Ureter (tissue), 1 donor: ENCODE data around the gene ELFN1. TPM values are rescaled to one million over a fixed set of nuclear protein-coding genes. Genes with fewer than 3 reads are reported as not detected.

ENCODE experiments used
- DNase-seq: peaks from one replicate; pipeline ENCODE4 v3.0.0-alpha.2; 2020; ENCODE audit warnings: low spot score
- total RNA-seq: library from RNA; stranded (reverse); gene quantifications from one replicate; pipeline ENCODE4 v1.2.4, GENCODE V29; 2023
- donor health status: DM: yes; HTN: yes; CAD: no.

ELFN1 gene
- total RNA-seq, 1 donor from 2014 or later = 1.7 TPM

GRCh38 chr7:1642291-1642731, 27.8 kb upstream of the ELFN1 start:
- no peak for DNase-seq

DNA sequence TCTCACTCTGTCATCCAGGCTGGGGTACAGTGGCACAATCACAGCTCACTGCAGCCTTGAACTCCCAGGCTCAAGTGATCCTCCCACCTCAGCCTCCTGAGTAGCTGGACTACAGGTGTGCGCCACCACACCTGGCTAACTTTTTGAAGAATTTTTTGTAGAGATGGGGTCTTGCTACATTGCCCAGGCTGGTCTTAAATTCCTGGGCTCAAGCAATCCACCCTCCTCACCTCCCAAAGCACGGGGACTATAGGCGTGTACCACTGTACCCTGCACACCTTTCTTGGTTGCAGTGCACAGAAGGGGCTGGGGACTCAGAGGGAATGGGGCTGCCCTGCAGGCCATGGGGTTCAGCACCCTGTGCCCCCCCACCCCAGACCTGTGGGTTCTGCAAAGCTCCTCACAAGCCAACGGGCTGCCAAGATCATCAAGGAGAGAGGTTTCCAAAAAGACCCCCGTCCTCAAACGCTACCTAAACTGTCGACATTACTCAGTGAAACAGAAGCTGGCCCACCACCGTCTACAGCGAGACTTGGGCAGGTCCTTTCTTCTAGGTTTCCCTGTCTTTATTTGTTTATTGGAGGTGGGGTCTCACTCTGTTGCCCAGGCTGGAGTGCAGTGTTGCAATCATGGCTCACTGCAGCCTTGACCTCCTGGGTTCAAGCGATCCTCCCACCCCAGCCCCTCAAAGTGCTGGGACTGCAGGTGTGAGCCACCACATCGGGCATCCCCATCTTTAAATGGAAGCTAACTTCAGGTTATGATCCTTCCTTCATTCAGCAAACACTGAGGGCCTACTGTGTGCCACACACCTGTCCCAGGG, 26.6 kb upstream of the ELFN1 start:
- DNase-seq = no peak

- DNase-seq = no peak
Observed at GRCh38 chr7:1644341-1645070, 25.6 kb upstream of the ELFN1 start.

GRCh38 chr7:1645071-1645409, 25.0 kb upstream of the ELFN1 start:
- DNase-seq = no peak

- DNase-seq = no peak
Observed at GRCh38 chr7:1645476-1645875, 24.6 kb upstream of the ELFN1 start.

GRCh38 chr7:1646391-1646790, 23.7 kb upstream of the ELFN1 start:
- DNase-seq = no peak

DNA sequence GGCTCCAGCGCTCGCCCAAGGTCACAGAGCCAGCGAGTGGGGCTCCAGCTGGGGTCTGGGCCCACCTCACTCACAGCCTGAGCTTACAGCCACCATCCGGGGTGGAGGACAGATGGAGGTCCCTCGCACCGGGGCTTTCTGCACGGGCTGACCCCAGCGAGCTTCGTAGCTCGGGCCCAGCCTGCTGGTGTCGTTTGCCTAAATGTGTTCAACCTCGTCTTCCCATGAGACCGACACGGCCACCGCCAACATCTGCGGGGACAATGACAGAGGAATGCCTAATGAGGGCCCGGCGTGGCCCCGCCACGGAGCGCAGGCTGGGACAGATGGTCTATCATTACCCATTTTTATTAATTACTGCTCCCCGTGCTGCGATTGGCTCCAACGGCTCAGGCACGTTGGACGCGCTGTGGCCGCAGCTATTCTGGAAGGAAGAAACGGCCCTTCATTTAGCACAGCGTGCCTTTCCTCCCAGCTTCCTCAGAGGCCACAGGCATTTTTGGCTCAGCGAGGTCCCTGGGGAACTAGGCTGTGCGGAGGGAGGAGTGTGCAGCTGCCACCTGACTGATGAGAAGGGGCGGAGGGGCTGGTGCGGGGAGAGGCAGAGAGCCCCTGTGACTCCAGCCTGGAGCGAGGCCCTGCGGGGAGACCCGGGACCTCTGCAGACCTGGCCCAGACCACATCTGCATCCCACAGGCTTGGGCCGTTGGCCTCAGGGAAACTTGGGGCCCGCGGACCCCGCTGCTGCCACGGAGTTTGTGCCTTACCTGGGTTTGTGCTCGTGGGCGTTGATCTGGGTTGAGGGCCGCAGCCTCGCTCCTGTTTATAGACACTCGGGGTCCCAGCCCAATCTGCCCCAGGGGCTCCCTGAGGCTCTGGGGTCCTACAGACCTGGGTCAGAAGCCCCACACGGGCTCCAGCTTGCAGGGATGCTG, 22.9 kb upstream of the ELFN1 start:
- no peak for DNase-seq

DNA sequence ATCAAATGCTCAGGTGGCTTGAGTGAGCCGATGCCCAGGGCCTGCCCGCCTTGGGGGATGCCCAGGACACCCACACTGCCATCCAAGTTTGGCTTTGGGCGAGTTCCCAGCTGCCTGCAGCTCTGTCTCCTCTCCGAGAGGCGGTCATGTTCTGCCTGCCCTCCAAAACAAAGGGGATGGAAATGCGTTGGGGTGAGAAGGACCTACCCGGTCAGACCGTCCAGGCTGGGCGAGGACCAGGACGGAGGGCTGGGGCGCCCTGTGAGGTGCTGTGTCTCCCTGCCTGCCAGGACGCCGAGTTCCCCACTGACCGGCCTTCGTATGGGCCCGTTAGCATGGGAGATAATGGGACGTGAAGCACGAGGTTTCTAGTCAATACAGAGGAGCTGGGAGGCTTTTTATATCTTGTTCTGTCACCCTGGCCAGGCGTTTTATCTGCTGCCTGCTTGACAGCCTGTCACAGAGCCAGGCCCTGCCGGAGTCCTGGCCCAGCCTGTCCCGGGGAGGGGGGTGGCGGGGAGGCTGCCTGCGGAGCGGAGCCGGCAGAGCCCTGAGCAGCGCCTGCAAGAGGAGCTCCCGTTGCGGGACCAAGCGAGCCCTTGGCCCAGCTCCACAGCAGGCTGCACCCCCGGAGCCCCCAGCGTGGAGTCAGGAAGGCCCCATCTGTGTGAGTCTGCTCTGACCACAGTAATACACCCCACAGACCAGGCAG, 22.0 kb upstream of the ELFN1 start:
- no peak for DNase-seq

DNA sequence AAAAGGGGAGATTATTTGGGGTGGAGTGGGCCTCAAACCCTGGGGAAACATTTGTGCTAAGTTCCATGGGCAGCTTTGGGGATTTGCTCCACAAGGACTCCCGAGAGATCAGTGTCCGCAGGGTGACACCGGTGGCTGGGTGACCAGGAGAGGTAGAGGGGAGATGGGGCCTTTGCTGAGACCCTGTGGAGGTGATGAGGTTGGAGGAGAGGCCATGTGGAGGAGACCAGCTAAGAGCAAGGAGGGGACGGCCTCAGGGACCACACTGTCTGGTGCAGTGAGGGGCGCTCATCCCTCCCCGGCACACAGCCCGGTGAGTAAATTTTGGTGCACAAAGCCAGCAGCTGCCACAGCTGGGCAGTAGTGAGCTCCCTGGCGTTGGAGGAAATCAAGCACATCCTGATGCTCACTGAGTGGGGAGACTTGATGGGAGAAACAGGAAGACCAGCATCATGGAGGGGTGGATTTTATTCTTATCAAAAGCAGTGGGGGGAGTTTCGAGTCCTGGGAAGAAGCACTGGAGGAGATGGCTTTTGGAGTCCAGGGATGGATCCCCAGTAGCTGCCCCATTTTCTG, 20.2 kb upstream of the ELFN1 start:
- no peak for DNase-seq

DNA sequence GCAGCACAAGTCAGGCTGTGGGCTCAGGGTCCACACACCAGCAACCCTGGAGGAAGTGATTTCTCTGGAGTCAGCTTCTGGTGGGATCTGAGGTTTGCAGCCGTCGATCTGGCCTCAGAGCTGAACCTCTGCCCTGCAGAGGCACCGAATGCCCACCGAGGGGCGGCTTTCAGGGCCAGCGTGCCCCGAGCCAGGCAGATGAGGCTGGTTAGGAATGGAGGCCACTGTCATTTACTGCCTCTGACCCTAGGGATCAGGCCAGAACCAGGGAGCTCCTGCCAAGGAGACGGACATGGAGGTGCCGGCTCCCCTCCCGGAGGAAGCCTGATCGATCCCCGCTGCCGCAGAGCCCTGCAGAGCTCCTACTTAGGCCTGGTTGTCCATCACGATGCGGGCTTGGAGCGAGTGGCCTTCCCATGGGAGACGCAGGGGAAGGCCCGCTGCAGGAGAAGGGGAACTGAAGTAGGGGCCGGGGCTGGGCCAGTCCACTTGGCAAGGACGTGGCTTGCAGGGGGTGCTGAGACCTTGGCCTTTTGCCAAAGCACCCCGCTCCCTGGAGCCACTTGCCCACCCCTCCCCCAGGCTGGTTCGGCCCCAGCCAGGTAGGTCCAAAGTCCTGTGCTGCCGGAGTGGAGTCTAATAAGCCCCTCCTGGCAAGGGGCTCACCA, 19.6 kb upstream of the ELFN1 start:
- DNase-seq = no peak

DNA sequence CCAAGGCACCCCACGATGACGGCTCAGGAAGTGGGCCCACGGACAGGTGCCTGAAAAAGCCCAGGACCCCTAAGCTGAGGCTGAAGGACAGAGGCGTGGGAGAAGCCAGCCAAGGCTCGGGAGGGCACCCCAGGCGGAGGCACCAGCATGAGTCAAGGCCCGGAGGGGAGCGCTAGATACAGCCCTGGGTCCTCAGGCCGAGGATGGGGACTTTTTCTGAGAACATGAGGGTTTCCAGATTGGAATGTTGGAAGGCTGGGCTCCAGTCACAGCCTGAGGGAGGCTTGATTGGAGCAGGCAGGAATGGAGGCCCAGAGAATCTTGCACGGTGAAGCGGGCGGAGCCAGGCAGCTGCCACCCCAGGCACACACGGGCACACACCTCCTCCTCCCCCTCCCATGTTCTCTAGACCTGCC, 19.0 kb upstream of the ELFN1 start:
- DNase-seq = no peak

- DNase-seq = no peak
Observed at GRCh38 chr7:1651891-1652290, 18.2 kb upstream of the ELFN1 start.

GRCh38 chr7:1653500-1653899, 16.6 kb upstream of the ELFN1 start:
- DNase-seq = no peak

DNA sequence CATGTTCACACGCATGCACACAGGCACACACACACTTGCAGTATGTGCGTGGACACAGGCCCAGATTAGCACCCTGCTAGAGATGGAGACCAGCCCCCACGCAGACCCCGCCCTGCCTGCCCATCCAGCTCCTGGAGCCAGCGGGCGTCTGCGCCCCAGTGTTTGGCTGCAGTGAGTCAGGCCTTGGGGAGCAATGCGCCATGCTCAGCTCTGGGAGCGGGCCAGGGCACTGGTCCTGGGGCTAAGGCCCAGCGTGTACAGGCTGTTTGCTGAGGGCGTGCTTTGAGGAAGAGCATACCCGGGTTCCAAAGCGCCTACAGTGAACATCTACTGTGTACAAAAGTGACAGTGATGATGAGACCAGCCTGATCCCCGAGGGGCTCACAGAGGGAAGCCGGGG, 16.0 kb upstream of the ELFN1 start:
- DNase-seq = no peak

GRCh38 chr7:1654738-1655475, 15.2 kb upstream of the ELFN1 start:
- no peak for DNase-seq

GRCh38 chr7:1659696-1660095, 10.4 kb upstream of the ELFN1 start:
- DNase-seq = no peak

DNA sequence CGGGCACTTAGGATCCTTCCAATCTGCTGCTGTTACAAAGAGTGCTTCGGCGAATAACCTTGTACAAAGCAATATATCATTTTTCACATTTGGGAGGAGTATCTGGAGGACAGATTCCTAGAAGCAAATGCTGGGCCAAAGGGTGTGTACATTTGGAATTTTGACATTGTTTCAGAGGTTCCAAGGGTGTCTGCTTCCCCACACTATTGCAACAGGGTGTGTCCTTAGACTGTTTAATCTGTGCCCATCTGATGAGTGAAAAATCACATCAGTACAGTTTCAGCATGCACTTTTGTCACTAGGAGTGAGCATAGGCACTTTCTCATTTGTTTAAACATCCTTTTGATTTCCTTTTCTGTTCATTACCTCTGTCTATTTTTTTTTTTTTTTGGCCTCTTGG, 8.6 kb upstream of the ELFN1 start:
- no peak for DNase-seq

DNA sequence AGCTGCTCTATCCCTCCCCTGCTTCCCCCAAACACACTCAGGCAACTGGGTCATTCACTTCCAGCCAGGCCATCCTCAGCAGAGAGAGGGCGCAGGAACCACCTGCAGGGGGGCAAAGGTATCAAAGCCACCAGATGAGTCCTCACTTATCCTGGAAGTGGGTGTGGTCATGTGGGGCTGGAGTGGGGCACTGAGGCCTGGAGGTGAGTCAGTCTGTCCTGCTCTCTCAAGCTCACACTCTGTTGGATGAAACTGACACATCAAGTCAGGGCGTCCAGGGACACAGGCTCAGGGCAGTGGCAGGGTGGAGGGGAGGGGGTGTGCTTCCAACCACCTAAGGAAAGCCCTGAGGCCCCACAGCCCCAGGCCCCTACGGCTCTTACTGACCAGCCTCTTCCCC, 8.0 kb upstream of the ELFN1 start:
- no peak for DNase-seq

DNA sequence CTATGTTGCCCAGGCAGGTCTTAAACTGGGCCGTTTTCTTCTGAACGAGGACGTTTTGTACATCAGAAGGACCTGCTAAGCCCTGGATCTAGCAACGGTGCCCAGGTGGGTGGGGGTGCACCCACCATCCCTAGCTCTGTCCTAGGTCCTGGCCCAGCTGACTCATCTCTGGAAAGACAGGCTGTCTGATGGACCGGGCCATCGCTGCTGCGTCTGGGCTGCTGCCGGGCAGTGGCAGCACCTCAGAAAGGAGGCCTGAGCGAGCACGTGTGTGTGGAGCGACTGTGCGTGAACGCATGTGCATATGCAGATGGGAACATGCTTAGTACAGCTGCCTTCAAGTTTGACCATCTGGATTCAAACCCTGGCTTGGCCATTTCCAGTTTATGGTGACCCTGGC, 7.3 kb upstream of the ELFN1 start:
- no peak for DNase-seq

- no peak for DNase-seq
Observed at GRCh38 chr7:1663223-1663622, 6.9 kb upstream of the ELFN1 start.
